Neural progenitor cell (in vitro differentiated cells): ENCODE measurements around the gene PLXNB2.

ENCODE experiments used
- CTCF ChIP-seq: fragments of 200-600 bp; sonication (generic); IDR thresholded peaks from 2 replicates; pipeline ENCODE4 v1.5.1; 2017; ENCODE audit warnings: antibody characterized with exemption, mild to moderate bottlenecking
- EZH2 ChIP-seq: fragments of 200-600 bp; sonication (generic); IDR thresholded peaks from 2 replicates; pipeline ENCODE4 v1.6.1; 2017; ENCODE audit warnings: antibody characterized with exemption, mild to moderate bottlenecking, moderate library complexity
- EZH2phosphoT487 ChIP-seq: fragments of 200-600 bp; sonication (generic); IDR thresholded peaks from 2 replicates; pipeline ENCODE4 v1.6.1; 2017; ENCODE audit warnings: antibody characterized with exemption

- TF ChIP-seq CTCF = no peak
- TF ChIP-seq EZH2 = no peak
- no peak for TF ChIP-seq EZH2phosphoT487
Measured at GRCh38 chr22:50283821-50284220, 23.6 kb downstream of the PLXNB2 start.
